ENCODE results near the gene GGCT.
"Not testable (repeated sequence)": the region's sequence is repeated elsewhere in the genome, so short reads cannot be mapped to it uniquely, and the experiment has no call there.

Gene GGCT, protein sequence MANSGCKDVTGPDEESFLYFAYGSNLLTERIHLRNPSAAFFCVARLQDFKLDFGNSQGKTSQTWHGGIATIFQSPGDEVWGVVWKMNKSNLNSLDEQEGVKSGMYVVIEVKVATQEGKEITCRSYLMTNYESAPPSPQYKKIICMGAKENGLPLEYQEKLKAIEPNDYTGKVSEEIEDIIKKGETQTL

DNA sequence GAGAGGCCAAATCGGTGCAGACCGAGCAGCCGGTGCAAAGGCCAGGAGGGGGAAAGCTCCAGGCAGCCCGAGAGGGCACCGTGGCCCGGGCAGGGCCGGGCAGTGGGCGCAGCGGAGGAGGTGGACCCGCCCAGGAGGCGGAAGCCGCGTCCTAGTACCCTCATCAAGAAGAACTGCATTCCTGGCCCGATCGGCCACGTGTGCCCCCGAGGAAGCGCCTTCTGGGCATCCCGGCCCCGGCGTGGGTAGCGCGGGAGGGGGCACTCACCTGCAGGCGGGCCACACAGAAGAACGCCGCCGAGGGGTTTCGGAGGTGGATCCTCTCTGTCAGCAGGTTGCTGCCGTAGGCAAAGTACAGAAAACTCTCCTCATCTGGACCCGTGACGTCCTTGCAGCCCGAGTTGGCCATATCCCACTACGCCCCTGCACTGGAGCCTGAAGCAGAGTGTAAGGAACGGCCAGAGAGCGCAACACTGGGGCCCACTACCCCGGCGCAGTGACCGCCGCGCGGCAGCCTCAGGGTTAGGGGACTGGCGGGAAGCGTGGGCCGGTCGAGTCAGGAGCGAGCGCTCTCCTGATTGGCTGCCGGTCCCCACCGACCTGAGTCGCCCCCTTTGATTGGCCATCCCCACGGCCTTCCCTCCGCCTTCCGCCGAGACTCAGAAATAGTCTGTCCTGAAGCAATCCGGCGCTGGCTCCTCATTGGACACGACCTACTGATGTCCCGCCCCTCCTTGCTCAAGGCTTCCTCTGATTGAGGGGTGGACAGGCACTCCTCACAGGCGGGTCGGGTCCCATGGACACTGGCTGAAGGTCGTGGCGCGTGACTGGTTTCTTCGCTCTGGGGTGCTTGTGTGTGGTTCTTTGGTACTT is at the start of gene GGCT:
GGCT (minus strand) TSS at position 529 of the 873 bp plus-strand sequence; CDS start at position 409, 120 bp downstream.
- peak; percentile 97 for DNase-seq

DNA sequence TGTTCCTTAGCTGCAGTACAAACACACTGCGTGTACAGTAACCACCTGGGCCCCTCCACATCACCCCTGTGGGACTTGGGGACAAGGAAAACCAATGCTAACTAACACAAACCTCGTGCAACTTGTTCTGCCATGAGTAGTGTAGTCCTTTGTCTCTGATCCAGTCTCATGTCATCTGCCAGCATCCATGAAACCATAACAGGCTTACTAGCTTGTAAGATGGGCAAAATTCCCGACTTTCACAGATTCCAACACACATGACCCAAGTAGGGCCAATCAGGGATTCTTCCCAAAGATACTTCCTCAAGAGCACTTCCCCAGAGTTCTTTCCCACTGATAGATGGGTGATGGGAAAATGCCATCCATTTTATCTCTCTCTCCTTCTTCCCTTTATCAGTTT is 48.9 kb upstream of the GGCT start:
- DNase-seq: no peak

DNA sequence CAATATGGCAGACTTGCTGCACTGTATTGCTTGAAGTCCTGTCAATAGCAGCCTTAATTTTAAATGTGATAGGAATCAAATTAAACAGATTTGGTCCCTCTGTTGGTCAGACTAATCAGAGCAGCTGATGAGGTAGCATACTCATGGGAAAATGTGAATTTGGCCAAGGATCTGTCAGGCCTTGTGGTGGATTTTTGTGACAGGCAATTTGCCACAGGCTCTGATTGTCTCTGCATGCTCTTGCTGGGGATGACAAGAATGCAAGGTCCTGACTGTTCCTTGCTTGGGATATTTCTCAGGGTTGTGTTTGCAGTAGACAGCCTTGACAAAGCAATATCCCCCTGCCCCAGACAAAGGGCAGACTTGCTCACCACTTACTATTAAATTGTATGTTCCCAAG is 48.5 kb upstream of the GGCT start:
- no peak for DNase-seq

DNA sequence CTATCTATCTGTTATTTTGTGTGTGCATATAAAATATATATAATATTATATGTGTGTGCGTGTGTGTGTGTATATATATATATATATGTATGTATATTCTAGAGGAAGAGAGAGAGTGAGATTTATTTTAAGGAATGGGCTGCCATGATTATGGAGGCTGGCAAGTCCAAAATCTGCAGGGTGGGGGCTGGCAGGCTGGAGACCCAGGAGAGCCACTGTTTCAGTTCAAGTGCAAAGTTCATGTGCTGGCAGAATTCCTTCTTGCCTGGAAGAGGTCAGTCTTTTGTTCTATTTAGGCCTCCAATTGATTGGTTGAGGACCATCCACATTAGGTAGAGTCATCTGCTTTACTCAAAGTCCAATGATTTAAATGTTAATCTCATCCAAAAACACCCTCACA is 47.7 kb upstream of the GGCT start:
- no peak for DNase-seq

DNA sequence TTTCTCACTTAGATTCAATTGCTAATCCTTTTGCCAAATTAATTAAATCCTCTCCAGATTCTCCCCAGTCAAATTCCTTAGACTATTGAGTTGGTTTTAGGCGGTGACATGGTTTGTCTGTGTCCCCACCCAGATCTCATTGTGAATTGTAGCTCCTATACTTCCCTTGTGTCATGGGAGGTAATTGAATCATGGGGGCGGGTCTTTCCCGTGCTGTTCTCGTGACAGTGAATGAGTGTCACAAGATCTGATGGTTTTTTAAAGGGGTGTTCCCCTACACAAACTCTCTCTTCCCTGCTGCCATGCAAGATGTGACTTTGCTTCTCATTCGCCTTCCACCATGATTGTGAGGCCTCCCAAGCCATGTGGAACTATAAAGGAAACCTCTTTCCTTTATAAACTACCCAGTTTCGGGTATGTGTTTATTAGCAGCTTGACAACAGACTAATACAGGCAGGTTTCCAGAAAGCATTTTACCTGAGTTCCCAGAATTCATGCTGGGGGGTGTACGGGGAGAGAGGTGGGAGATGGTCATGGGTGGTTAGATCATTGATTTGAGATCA is 45.4 kb upstream of the GGCT start:
- no peak for DNase-seq

DNA sequence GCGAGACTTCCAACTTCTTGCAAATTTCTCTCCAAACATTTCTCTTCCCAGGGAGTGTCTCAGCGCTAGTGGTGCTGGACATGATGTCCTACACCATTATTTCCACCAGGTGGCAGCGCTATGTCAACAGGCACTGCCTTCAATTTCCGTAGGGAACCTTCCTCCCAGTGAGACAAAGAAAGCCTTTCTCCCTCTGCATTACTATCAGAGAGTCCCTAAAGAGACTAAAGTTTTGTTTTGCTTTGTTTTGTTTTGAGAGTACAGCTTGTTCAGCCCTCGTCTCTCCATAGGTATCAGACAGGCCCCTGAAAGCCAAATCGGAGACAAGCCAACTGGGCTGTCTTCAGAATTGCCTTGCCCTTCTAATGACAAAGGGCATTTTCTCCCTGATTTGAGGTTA is 44.2 kb upstream of the GGCT start:
- DNase-seq: peak; percentile 40

DNA sequence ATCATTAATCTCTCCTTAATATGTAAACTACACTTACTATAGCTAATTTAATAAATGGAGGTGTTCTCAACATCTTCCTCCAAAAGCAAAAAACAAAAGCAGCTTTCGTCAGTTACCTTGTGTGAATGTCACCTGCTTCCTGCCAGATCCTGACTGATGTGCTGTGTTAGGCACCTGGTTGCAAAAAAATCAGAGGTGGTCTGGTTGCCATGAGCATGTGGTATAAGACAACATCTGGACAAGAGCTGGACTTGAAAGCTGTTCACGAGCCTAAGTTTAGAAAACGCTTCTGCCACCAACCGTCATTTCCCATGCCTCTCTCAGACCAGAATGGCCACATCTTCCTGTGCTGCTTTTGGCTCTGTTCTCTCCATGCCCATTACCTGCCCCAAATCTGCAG is 42.0 kb upstream of the GGCT start:
- no peak for DNase-seq

DNA sequence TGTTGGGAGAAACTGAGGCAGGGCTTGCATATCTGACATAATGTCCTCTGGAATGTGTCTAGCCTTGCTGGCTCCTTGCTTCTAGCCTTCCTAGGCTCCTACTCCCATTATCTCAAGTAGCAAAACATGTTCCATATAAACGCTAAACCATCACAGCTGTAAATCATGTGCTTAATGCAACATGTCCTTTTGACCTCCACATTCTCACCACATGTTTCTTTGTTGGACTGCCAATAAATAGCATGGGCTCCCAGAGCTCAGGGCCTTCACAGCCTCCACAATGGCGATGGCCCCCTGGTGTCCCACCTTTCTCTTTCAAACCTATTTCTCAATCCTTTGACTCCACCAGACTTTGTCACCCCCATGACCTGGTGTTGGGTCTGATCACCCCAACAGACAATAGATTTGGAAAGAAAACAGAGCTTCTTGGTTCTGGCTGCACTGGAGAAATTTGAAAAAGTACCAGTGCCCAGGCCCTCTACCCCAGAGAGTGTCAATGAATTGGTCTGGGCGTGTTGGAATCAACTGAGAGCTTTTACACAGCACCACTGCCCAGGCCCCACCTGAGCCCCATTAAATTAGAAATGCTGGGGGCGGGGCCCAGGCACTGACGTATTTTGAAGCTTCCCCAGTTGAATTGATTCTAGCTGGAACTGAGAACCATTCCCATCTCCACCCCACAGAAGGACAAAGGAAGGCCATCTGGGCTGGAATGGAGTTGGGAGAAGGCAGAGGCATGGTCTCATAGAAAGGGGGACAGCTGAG is 41.3 kb upstream of the GGCT start:
- no peak for DNase-seq

DNA sequence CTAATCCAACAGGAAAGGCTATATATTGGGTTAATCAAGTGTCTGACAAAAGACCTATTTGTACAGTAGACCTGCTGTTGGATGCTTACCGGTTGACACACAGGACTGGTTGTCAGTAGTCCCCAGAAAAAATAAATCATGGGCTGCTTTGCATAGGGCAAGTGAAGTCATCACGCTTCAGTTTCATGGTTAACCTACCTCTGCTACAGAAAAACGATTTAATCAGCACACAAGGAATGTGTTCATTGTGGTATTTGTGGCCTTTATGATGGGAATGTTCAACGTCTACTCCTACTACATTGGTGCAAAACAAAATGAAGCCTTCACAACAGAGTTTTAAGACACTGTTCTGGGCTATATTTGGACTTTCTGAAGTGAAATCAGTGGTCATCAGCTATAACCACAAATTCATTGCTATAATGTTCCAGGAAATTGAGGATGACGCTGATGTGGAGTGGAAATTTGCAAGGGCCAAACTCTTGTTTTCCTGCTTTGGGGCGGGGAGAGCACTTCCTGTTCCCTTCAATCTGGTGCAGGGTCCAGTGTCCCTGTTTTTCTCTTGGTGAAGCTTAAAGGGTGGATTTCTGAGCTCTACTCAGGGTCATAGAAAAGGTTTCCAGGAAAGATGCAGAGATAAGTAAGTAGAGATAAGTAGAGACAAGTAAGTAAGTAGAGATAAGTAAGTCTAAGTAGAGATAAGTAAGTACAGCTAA is 39.3 kb upstream of the GGCT start:
- peak; percentile 29 for DNase-seq

DNA sequence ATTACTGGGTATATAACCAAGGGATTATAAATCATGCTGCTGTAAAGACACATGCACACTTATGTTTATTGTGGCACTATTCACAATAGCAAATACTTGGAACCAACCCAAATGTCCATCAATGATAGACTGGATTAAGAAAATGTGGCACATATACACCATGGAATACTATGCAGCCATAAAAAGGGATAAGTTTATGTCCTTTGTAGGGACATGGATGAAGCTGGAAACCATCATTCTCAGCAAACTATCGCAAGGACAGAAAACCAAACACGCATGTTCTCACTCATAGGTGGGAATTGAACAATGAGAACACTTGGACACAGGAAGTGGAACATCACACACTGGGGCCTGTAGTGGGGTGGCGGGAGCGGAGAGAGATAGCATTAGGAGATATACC is 38.5 kb upstream of the GGCT start:
- DNase-seq: not testable (repeated sequence)

DNA sequence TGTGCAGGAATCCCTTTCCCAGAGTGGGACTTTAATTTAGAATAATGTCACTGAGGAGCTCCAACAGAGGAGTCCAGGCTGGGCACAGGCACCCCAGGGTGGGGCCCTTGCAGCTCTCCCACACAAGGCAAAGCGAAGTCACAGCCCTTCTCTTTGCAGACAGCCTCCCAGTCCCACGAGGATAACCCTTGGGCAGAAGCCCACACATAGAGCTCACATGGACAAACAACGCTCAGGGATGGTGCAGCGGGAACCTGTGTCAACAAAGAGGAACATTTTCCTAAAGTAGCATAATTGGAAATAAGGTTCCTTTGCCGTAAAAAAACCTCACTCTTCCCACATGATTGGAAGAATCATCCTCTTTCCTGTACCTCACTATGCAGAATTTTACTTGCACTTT is 29.3 kb upstream of the GGCT start:
- DNase-seq: no peak

DNA sequence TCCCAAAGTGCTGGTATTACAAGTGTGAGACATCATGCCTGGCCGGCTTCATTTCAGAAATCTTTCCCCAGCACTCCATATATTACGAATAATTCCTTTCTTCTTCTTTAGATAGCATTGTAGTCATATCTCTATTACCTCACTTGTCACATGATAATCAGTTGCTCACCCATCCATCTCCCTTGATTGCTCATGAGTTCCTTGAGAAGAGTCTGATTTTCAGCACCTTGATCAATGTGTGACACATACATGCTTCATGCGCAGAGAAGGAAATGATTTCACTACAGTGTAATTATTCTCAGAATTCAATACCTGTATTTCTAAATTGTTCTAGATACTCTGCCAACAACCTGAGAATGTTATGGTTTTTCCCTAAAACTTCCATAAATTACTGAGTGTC is 26.7 kb upstream of the GGCT start:
- no peak for DNase-seq

DNA sequence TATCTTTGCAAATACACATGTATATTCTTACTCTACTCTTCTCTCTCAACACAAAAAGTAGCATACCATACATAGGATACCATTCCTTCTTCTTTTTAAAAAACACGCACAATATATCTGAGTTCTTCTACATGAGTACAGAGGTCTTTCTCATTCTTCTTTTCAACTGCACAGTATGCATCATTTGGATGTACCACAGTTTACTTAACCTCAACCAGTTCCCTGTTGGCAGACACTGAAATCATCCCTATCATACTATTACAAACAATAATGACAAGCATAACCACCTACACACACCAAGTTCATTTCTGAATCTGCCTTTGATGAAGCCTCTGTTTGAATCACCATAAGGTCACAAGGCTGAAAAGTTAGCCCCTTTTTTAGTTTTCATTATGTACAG is 25.7 kb upstream of the GGCT start:
- DNase-seq: no peak

DNA sequence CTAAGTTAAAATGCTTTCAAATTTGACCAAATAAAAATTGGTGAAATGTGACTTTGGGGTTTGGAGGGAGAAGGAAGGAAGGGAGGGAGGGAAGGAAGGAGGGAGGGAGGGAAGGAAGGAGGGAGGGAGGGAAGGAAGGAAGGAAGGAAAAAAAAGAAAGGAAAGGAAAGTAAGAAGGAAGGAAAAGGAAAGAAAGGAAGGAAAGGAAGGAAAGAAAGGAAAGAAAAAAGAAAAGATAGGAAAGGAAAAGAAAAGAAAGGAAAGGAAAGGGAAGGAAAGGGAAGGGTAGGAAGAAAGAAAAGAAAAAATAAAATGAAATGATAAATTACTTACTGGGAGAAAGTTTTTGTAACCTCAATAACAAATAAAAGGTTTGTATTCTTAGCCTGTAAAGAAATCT is 24.1 kb upstream of the GGCT start:
- DNase-seq: no peak

DNA sequence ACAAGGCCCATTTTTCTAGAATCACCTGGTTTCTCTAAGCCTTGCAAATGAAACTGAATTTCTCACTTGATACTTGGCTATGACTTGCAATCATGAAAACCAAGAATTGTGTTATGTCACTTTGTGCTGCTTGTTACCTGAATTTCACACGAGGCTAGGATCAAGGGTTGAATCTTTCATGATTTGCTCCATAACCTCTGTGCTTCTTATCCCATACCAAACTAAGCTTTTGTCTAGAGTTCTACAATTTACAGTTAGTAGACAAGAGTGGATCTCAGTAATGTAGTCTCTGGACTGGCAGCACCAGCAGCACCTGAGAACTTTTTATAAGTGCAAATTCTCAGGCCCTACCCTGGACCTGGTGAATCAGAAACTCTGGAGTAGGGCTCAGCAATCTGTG is 22.7 kb upstream of the GGCT start:
- DNase-seq: not testable (repeated sequence)

DNA sequence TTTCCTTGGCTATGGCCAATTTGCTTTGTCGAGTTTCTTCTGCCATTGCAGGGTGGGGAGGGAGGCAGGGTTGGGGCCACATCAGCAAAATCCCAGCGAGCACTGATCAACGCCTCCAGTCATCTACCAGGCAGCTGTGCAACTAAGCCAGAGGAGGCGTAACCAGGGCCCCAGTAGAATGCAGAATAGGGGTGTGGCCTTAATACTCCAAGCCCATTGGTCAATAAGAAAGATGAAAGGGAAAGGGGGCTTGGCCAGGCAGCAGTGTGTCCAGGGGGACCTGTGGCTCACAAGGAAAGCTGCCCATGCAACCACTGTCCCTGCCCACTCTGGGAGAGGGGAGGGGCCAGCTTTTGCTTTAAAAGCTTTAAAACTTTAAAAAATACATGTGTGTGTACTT is 21.5 kb upstream of the GGCT start:
- DNase-seq: no peak

DNA sequence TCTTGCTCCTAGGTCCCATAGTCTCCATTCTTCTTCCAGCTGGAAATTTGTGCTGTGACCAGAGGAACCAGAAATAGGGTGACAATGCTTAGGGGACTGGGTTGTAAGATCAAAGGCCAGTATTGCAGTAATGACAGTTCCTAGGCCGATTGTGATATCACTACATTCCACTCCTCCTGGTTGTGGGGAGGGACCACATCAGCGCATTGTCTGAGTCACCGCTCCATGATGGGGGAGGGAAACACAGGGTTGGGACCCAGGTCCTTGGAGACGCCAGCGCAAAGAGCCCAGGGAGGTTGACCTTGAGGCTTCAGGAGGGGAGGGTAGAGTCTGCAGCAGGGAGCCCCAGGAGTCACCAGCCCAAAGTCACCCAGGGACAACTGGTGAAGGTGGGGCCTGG is 20.8 kb upstream of the GGCT start:
- DNase-seq: no peak

DNA sequence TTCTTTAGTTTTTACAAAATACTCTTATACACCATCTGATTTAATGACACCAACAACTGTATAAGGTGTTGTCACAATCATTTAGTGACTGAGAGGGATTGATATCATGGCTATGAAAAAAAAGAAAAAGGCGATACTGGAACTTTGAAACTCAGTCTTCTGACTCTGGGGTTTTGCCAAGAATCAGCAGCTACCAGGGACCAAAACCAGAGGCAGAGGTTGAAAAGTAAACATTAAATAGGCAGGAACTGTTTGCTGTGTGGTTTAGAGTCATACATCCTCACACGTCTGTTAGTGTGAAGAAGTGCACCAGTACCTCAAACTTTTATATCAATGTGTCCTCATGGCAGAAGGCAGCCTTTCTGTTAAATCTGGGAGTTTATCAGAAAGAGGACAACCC is 19.9 kb upstream of the GGCT start:
- no peak for DNase-seq

DNA sequence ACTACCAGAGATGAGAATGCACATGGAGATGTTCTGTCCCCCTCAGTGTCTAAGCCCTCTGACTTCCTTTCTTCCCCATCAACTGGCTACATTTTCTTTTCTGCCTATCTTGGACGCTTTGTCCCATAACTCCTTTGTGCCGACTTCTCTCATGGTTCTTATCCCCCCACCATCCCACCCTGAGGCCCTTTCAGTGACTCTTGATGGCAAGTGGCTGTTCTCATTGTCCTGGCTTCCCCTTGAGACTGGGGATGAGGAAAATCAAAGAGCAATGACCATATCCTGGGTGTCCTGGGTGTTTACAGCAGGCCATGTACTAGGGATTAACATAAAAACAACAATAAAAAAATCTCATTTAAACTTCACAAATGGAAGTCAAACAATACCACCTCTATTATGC is 18.8 kb upstream of the GGCT start:
- DNase-seq: no peak

DNA sequence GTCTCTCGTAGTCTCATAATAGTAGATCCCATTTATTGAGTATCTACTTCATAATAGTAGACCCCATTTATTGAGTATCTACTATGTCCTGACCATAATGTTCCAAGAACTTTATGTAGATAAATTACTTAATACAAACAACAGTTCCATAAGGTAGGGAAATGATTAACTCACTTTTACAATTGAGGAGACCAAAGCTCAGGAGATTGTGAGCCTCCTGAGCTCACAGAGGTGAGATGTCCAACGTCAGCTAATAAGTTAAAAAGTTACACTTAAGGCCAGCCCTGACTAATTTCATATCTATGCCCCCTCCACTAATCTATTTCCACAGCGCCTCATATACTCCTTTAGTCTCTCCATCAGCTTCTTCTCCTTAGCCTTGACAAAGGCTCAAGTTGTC is 17.5 kb upstream of the GGCT start:
- DNase-seq: no peak

DNA sequence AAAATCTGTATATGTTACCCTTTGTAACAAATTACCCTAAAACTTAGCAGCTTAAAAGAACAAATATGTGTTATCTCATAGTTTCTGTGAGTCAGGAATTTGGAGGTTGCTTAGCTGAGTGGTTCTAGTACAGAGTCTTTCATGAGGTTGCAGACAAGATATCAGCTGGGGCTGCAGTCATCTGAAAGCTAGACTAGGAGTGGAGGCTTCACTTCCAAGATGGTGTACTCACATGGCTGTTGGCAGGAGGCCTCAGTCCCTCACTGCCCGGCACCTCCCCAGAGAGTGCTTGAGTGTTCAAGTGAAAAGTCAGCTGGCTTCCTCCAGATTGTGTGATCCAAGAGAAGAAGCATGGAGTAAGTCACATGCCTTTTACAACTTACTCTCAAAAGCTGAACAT is 16.9 kb upstream of the GGCT start:
- no peak for DNase-seq

DNA sequence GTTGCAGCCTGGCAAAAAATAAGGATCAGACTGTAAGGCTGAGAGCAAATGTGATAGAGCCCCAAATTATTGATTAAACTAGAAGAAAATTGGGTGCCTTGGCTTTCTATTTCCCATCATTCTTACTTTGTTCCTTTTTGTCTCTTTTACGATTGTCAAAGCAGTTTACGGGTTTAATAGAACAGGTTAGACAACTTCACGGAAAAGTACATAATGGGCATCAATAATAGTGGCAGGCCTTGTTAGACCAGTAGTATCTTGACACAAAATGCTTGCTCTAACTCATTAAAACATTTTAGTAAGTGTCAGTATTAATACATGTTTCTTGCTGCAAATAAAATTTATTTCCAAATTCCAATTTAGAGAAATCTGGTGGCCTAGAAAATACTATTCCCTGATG is 14.5 kb upstream of the GGCT start:
- no peak for DNase-seq

DNA sequence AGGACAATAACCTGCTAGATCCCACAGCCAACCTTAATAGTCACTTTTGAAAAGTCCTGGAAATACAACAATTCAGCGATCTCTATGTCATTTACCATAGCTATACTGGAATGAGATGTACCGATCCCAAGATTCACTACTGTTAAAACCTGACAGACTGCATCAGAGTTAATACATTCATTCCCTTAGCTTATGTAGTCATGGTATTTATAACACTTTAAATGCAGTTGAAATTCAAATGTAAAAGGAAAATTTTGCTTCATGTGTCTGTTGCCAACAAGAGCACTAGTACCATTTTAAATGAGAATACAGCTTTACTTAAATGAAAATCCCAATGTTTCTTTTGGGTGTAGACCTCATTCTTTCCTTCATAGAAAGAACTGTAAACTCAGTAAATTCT is 11.1 kb upstream of the GGCT start:
- DNase-seq: no peak
